WTC11 (cell line): ENCODE measurements around the gene GJA4. TPM values are rescaled to one million over a fixed set of nuclear protein-coding genes. Genes with fewer than 3 reads are reported as not detected.

Experiments
- ATAC-seq: fragments of 200-7000 bp; cut with Tn5 transposase; 2 replicates; pipeline ENCODE4 v1.10.0; 2021; ENCODE audit warnings: mild to moderate bottlenecking, moderate library complexity
- CTCF ChIA-PET: fragments of 300-600 bp; sonication (Branson Sonifier 250); formaldehyde crosslinking; loops from one replicate; lab custom pipeline; 2021; ENCODE audit warnings: antibody characterized with exemption; lab: Charles Lee
- POLR2A ChIA-PET: fragments of 350-600 bp; sonication (Branson Sonifier 250); formaldehyde crosslinking; loops from one replicate; lab custom pipeline; 2021; ENCODE audit warnings: antibody characterized with exemption; lab: Charles Lee
- DNase-seq: peaks from one replicate; pipeline ENCODE4 v3.0.0; 2021; ENCODE audit warnings: low spot score
- H3K27ac Mint-ChIP-seq: 2 replicates; pipeline ENCODE4 v1.8.0; 2021; ENCODE audit warnings: mixed read lengths
- H3K27me3 Mint-ChIP-seq: 2 replicates; pipeline ENCODE4 v1.8.0; 2021; ENCODE audit warnings: low read depth, mild to moderate bottlenecking, moderate library complexity, mixed read lengths
- H3K36me3 Mint-ChIP-seq: 2 replicates; pipeline ENCODE4 v1.8.0; 2021; ENCODE audit warnings: mixed read lengths
- H3K4me1 Mint-ChIP-seq: 2 replicates; pipeline ENCODE4 v1.8.0; 2022; ENCODE audit warnings: mixed read lengths
- H3K4me3 Mint-ChIP-seq: 2 replicates; pipeline ENCODE4 v1.8.0; 2021; ENCODE audit warnings: mild to moderate bottlenecking, moderate library complexity, mixed read lengths
- H3K9me3 Mint-ChIP-seq: 2 replicates; pipeline ENCODE4 v1.8.0; 2021; ENCODE audit warnings: mixed read lengths
- CREB1 ChIP-seq: sonication (generic); formaldehyde crosslinking; IDR thresholded peaks from 2 replicates; pipeline ENCODE4 v1.8.0; 2023; ENCODE audit warnings: mild to moderate bottlenecking, missing genetic modification reagents
- FOXP1 ChIP-seq: sonication (generic); formaldehyde crosslinking; IDR thresholded peaks from 2 replicates; pipeline ENCODE4 v1.8.0; 2022; ENCODE audit warnings: missing genetic modification reagents, mild to moderate bottlenecking, moderate library complexity, borderline replicate concordance
- HMGA2 ChIP-seq: fragments of 250-450 bp; sonication (Bioruptor Pico); IDR thresholded peaks from 2 replicates; pipeline ENCODE4 v1.4.0; 2021; ENCODE audit warnings: mild to moderate bottlenecking, moderate library complexity
- MXD4 ChIP-seq: fragments of 250-450 bp; sonication (Bioruptor Pico); IDR thresholded peaks from 2 replicates; pipeline ENCODE4 v1.8.0; 2021; ENCODE audit warnings: mild to moderate bottlenecking, moderate library complexity, borderline replicate concordance
- NFATC4 ChIP-seq: fragments of 250-450 bp; sonication (Bioruptor Pico); IDR thresholded peaks from 2 replicates; pipeline ENCODE4 v1.9.0; 2021; ENCODE audit warnings: mild to moderate bottlenecking
- OVOL2 ChIP-seq: fragments of 250-450 bp; sonication (Bioruptor Pico); IDR thresholded peaks from 2 replicates; pipeline ENCODE4 v1.9.0; 2021; ENCODE audit warnings: mild to moderate bottlenecking, borderline replicate concordance
- SMAD3 ChIP-seq: sonication (generic); formaldehyde crosslinking; IDR thresholded peaks from 2 replicates; pipeline ENCODE4 v1.8.0; 2022; ENCODE audit warnings: missing genetic modification reagents, mild to moderate bottlenecking, borderline replicate concordance
- ZNF232 ChIP-seq: sonication (generic); formaldehyde crosslinking; IDR thresholded peaks from 2 replicates; pipeline ENCODE4 v1.8.0; 2022; ENCODE audit warnings: mild to moderate bottlenecking, missing genetic modification reagents
- ZNF416 ChIP-seq: fragments of 250-450 bp; sonication (Bioruptor Pico); IDR thresholded peaks from 2 replicates; pipeline ENCODE4 v1.9.0; 2021; ENCODE audit warnings: mild to moderate bottlenecking, inconsistent platforms
- total RNA-seq: library from RNA; stranded (reverse); gene quantifications from 3 replicates; pipeline ENCODE4 v1.2.3, GENCODE V29; 2021
- TF ChIP-seq, protein P1 (sequence below): sonication (generic); formaldehyde crosslinking; IDR thresholded peaks from 2 replicates; pipeline ENCODE4 v1.8.1; 2023; ENCODE audit warnings: mild to moderate bottlenecking, missing genetic modification reagents, borderline replicate concordance
- TF ChIP-seq, protein P2 (sequence below): sonication (generic); formaldehyde crosslinking; IDR thresholded peaks from 2 replicates; pipeline ENCODE4 v1.8.1; 2023; ENCODE audit warnings: mild to moderate bottlenecking, missing genetic modification reagents
- TF ChIP-seq, protein P3 (sequence below): sonication (generic); formaldehyde crosslinking; IDR thresholded peaks from 2 replicates; pipeline ENCODE4 v1.8.0; 2022; ENCODE audit warnings: missing genetic modification reagents
- TF ChIP-seq, protein P4 (sequence below): sonication (generic); formaldehyde crosslinking; IDR thresholded peaks from 2 replicates; pipeline ENCODE4 v1.8.0; 2022; ENCODE audit warnings: mild to moderate bottlenecking, missing genetic modification reagents
- TF ChIP-seq, protein P5 (sequence below): sonication (generic); formaldehyde crosslinking; IDR thresholded peaks from 2 replicates; pipeline ENCODE4 v1.8.1; 2022; ENCODE audit warnings: low read depth, missing genetic modification reagents, borderline replicate concordance
- TF ChIP-seq, protein P6 (sequence below): sonication (generic); formaldehyde crosslinking; IDR thresholded peaks from 2 replicates; pipeline ENCODE4 v1.8.1; 2023; ENCODE audit warnings: mild to moderate bottlenecking, missing genetic modification reagents
- TF ChIP-seq, protein P7 (sequence below): sonication (generic); formaldehyde crosslinking; IDR thresholded peaks from 2 replicates; pipeline ENCODE4 v1.8.0; 2022; ENCODE audit warnings: mild to moderate bottlenecking, missing genetic modification reagents

GJA4 gene
- total RNA-seq, 1 experiment from 2014 or later: 1.0 TPM

DNA sequence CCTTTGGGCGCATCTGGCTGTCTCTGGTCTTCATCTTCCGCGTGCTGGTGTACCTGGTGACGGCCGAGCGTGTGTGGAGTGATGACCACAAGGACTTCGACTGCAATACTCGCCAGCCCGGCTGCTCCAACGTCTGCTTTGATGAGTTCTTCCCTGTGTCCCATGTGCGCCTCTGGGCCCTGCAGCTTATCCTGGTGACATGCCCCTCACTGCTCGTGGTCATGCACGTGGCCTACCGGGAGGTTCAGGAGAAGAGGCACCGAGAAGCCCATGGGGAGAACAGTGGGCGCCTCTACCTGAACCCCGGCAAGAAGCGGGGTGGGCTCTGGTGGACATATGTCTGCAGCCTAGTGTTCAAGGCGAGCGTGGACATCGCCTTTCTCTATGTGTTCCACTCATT is 35.4 kb upstream of the GJA4 start:
- ChIA-PET POLR2A (interaction anchor here (1.2 kb wide), 1 partner anchor 15 kb away, joined by 3 read pairs; no protein-coding TSS in a partner anchor), CTCF (interaction anchor here (0.6 to 1.4 kb wide), 2 partner anchors 14 to 1804 kb away, joined by 3 to 4 read pairs; no protein-coding TSS in a partner anchor)
- DNase-seq (no peak), ATAC-seq (no peak)
- H3K4me1 Mint-ChIP-seq: peaks cover 18% of the 10 kb centered on the region
- H3K27ac Mint-ChIP-seq: no peak overlapping the region
- no peaks in the 10 kb centered on the region for H3K27me3 Mint-ChIP-seq
- no peak for TF ChIP-seq FOXP1 (CRISPR knock-in tag)
- TF ChIP-seq, protein P1, sequence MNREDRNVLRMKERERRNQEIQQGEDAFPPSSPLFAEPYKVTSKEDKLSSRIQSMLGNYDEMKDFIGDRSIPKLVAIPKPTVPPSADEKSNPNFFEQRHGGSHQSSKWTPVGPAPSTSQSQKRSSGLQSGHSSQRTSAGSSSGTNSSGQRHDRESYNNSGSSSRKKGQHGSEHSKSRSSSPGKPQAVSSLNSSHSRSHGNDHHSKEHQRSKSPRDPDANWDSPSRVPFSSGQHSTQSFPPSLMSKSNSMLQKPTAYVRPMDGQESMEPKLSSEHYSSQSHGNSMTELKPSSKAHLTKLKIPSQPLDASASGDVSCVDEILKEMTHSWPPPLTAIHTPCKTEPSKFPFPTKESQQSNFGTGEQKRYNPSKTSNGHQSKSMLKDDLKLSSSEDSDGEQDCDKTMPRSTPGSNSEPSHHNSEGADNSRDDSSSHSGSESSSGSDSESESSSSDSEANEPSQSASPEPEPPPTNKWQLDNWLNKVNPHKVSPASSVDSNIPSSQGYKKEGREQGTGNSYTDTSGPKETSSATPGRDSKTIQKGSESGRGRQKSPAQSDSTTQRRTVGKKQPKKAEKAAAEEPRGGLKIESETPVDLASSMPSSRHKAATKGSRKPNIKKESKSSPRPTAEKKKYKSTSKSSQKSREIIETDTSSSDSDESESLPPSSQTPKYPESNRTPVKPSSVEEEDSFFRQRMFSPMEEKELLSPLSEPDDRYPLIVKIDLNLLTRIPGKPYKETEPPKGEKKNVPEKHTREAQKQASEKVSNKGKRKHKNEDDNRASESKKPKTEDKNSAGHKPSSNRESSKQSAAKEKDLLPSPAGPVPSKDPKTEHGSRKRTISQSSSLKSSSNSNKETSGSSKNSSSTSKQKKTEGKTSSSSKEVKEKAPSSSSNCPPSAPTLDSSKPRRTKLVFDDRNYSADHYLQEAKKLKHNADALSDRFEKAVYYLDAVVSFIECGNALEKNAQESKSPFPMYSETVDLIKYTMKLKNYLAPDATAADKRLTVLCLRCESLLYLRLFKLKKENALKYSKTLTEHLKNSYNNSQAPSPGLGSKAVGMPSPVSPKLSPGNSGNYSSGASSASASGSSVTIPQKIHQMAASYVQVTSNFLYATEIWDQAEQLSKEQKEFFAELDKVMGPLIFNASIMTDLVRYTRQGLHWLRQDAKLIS: no peak
- TF ChIP-seq ZNF416 (CRISPR knock-in tag): no peak
- TF ChIP-seq MXD4 (CRISPR knock-in tag): no peak
- no peak for TF ChIP-seq NFATC4 (CRISPR knock-in tag)
- TF ChIP-seq CREB1 (CRISPR knock-in tag): no peak
- TF ChIP-seq, protein P2, sequence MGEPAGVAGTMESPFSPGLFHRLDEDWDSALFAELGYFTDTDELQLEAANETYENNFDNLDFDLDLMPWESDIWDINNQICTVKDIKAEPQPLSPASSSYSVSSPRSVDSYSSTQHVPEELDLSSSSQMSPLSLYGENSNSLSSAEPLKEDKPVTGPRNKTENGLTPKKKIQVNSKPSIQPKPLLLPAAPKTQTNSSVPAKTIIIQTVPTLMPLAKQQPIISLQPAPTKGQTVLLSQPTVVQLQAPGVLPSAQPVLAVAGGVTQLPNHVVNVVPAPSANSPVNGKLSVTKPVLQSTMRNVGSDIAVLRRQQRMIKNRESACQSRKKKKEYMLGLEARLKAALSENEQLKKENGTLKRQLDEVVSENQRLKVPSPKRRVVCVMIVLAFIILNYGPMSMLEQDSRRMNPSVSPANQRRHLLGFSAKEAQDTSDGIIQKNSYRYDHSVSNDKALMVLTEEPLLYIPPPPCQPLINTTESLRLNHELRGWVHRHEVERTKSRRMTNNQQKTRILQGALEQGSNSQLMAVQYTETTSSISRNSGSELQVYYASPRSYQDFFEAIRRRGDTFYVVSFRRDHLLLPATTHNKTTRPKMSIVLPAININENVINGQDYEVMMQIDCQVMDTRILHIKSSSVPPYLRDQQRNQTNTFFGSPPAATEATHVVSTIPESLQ (CRISPR knock-in tag): no peak
- TF ChIP-seq, protein P3, sequence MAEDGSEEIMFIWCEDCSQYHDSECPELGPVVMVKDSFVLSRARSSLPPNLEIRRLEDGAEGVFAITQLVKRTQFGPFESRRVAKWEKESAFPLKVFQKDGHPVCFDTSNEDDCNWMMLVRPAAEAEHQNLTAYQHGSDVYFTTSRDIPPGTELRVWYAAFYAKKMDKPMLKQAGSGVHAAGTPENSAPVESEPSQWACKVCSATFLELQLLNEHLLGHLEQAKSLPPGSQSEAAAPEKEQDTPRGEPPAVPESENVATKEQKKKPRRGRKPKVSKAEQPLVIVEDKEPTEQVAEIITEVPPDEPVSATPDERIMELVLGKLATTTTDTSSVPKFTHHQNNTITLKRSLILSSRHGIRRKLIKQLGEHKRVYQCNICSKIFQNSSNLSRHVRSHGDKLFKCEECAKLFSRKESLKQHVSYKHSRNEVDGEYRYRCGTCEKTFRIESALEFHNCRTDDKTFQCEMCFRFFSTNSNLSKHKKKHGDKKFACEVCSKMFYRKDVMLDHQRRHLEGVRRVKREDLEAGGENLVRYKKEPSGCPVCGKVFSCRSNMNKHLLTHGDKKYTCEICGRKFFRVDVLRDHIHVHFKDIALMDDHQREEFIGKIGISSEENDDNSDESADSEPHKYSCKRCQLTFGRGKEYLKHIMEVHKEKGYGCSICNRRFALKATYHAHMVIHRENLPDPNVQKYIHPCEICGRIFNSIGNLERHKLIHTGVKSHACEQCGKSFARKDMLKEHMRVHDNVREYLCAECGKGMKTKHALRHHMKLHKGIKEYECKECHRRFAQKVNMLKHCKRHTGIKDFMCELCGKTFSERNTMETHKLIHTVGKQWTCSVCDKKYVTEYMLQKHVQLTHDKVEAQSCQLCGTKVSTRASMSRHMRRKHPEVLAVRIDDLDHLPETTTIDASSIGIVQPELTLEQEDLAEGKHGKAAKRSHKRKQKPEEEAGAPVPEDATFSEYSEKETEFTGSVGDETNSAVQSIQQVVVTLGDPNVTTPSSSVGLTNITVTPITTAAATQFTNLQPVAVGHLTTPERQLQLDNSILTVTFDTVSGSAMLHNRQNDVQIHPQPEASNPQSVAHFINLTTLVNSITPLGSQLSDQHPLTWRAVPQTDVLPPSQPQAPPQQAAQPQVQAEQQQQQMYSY: no peak
- TF ChIP-seq HMGA2 (CRISPR knock-in tag): no peak
- TF ChIP-seq OVOL2: no peak
- TF ChIP-seq, protein P4, sequence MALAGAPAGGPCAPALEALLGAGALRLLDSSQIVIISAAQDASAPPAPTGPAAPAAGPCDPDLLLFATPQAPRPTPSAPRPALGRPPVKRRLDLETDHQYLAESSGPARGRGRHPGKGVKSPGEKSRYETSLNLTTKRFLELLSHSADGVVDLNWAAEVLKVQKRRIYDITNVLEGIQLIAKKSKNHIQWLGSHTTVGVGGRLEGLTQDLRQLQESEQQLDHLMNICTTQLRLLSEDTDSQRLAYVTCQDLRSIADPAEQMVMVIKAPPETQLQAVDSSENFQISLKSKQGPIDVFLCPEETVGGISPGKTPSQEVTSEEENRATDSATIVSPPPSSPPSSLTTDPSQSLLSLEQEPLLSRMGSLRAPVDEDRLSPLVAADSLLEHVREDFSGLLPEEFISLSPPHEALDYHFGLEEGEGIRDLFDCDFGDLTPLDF (CRISPR knock-in tag): no peak
- TF ChIP-seq, protein P5, sequence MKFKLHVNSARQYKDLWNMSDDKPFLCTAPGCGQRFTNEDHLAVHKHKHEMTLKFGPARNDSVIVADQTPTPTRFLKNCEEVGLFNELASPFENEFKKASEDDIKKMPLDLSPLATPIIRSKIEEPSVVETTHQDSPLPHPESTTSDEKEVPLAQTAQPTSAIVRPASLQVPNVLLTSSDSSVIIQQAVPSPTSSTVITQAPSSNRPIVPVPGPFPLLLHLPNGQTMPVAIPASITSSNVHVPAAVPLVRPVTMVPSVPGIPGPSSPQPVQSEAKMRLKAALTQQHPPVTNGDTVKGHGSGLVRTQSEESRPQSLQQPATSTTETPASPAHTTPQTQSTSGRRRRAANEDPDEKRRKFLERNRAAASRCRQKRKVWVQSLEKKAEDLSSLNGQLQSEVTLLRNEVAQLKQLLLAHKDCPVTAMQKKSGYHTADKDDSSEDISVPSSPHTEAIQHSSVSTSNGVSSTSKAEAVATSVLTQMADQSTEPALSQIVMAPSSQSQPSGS: no peak
- TF ChIP-seq, protein P6, sequence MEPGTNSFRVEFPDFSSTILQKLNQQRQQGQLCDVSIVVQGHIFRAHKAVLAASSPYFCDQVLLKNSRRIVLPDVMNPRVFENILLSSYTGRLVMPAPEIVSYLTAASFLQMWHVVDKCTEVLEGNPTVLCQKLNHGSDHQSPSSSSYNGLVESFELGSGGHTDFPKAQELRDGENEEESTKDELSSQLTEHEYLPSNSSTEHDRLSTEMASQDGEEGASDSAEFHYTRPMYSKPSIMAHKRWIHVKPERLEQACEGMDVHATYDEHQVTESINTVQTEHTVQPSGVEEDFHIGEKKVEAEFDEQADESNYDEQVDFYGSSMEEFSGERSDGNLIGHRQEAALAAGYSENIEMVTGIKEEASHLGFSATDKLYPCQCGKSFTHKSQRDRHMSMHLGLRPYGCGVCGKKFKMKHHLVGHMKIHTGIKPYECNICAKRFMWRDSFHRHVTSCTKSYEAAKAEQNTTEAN: no peak
- TF ChIP-seq SMAD3: no peak
- no peak for TF ChIP-seq ZNF232 (CRISPR knock-in tag)
- TF ChIP-seq, protein P7, sequence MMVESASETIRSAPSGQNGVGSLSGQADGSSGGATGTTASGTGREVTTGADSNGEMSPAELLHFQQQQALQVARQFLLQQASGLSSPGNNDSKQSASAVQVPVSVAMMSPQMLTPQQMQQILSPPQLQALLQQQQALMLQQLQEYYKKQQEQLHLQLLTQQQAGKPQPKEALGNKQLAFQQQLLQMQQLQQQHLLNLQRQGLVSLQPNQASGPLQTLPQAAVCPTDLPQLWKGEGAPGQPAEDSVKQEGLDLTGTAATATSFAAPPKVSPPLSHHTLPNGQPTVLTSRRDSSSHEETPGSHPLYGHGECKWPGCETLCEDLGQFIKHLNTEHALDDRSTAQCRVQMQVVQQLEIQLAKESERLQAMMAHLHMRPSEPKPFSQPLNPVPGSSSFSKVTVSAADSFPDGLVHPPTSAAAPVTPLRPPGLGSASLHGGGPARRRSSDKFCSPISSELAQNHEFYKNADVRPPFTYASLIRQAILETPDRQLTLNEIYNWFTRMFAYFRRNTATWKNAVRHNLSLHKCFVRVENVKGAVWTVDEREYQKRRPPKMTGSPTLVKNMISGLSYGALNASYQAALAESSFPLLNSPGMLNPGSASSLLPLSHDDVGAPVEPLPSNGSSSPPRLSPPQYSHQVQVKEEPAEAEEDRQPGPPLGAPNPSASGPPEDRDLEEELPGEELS (CRISPR knock-in tag): no peak
- H3K36me3 Mint-ChIP-seq: no peaks in the 10 kb centered on the region
- H3K9me3 Mint-ChIP-seq: peaks cover 6% of the 10 kb centered on the region; the same call in 1 of the 2 replicates
- H3K4me3 Mint-ChIP-seq: no peak overlapping the region
